Activated CD8-positive, alpha-beta memory T cell treated with anti-CD3 and anti-CD28 coated beads for 4 hours (primary cell): Measurements from ENCODE around the gene RPP38.

Experiments
- DNase-seq, 2 donors: peaks; one replicate each; pipeline ENCODE4 v3.0.0-alpha.2; 2020; ENCODE audit warnings: low read depth in 2 of 2

Gene RPP38

GRCh38 chr10:15112657-15113056 is 15.5 kb downstream of the RPP38 start:
- DNase-seq, result no peak

DNA sequence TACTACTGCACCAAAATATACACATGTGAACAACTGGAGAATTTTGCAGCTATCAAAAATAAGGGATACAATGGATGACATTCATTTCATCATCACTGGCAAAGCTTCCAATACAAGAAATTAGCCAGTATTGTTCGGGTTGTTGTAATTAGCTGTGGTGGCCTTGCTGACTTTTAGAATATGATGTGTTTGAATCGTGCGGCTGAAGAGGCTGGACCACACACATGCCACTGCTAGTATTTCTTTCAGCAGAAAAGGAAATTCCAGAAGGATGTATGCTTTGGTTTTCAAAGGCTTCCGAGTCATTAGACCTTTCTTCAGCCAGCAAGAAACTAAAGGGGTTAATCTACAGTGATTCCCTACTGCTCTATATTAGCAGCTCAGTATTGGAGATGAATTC is 16.6 kb downstream of the RPP38 start:
- no peak for DNase-seq

DNA sequence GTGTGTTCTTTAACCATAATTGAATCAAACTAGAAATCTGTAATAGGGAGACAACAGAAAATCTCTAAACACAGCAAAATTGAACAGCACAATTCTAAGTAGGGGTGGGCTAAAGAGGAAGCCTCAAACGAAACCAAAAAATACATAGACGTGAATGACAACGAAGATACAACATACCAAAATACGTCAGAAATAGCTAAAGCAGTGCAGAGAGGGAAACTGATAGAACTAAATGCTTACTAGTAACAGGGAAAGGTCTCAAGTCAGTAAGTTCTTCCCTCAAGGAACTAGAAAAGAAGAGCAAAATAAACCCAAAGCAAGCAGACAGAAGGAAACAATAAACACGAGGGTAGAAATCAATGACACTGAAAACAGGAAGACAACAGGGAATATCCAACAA is 19.1 kb downstream of the RPP38 start:
- no peak for DNase-seq

GRCh38 chr10:15118615-15119014 is 21.5 kb downstream of the RPP38 start:
- no peak for DNase-seq

GRCh38 chr10:15120523-15120922 is 23.4 kb downstream of the RPP38 start:
- no peak for DNase-seq

DNA sequence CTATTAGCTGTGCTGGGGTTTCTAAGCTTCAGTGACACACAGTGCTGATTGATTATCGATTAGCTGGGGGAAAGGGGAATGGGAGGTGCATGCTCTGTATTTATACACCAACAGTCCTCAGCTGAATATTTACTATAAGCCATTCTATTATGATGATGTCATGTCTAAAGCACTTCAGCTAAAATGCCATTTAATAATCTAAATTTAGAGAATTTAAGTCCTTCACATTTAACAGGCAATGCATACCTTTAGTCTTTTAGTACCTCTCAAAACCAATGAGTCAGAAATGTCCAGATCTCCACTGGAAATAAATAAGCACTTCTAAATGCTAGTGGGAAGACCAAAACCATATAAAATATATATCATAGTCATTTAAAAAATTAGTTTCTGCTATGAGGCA is 24.6 kb downstream of the RPP38 start:
- DNase-seq, result no peak

DNA sequence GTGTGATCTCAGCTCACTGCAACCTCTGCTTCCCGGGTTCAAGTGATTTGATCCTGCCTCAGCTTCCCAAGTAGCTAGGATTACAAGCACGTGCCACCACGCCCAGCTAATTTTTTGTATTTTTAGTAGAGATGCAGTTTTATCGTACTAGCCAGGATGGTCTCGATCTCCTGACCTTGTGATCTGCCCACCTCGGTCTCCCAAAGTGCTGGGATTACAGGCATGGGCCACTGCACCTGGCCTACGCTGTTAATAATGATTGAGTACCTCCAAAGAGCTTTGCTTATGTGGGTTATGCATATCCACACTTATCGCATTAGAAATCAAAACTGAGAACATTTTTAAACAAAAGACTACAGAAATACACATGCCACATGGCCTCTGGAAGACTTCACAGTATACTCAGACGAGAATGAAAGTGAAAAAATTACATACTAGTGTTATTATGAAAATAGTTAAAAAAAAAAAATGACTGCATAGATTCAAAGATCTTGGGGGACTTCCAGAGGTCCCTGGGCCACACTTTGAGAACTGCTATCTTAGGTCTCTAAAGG is 25.4 kb downstream of the RPP38 start:
- no peak for DNase-seq

GRCh38 chr10:15123749-15124184 is 26.6 kb downstream of the RPP38 start:
- DNase-seq, result no peak

DNA sequence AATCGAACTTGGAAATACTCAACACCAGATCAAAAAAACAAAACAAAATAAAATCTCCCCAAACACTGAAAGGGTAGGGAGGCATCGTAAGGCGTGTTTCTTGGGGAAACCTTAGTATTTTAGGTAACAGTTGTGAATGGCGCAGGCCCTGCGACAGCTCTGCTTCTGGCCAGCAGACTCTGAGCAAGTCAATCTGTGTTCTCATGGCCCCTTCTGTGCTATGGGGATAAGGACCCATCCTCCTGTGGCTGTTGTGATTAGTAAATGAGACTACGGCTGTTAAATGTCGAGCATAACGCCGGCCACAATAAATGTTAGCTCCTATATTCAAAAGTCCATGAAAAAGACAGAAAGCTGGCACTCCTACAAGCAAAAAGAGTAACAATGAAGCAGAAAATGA is 27.0 kb downstream of the RPP38 start:
- no peak for DNase-seq

DNA sequence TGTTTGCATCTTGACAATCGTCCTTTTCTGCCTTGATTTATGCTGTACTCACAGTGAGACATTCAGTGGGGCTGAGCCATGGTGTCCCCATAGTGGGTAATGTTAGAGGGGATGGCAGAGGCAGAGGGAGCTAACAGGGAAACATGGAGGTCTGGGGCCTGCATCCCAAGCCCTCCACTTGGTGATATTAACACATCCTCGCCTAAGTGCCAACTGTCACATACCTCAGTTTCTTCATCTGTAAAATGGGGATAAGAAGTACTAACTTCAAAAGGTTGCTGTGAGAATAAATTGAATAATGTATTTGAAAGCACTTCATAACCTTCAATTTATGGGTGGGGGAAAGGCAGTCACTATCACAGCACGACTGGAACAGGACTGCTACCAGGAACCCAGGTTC is 27.8 kb downstream of the RPP38 start:
- DNase-seq, result no peak

GRCh38 chr10:15131330-15131729 is 34.2 kb downstream of the RPP38 start:
- DNase-seq, result no peak

DNA sequence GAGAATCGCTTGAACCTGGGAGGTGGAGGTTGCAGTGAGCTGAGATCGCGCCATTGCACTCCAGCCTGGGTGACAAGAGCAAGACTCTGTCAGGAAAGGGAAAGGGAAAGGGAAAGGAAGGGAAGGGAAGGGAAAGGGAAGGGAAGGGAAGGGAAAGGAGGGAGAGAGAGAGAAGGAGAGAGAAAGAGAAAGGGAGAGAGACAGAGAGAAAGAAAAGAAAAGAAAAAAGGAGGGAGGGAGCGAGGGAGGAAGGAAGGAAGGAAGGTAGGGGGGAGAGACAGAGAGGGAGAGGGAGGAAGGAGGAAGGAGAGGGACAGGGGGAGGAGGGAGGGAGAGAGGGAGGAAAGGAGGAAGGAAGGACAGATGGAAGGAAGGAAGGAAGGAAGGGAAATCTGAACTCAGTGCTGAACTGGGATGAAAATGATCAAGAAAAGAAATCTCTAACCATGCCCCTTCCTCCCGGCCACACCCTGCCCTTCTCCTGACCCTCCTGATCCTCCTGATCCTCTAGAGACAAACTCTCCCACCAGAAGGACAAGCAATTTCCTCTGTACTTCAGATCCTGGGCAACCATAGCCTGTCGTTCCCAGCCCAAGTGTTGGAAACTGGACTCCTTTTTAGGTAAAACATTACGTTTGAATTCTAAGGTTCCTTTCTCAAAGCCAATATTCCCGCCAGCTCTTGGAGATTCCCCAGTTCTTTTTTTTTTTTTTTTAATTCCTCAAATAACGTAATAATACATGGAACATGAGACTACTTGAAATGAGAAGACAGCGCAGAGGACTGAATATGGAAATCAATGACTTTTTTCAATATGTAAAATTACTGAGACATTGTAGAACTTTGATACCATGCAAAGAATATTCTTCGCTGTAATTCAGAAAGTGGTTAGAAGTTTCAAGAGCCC is 39.2 kb downstream of the RPP38 start:
- DNase-seq, result no peak

DNA sequence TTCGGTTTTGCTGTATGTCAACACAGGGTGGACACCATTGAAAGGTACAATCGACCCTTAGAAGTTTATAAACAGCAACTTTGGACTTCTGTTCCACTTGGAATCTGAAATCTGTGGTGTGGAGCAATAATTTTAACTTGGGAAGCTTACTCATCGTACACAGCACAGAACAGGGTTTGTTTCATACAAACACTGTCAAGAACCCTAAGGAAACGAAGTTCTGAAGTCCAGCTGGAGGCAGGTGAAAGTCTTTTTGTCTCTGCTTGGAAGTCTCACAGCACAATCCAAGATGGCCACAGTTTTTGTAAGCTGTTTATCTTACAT is 39.8 kb downstream of the RPP38 start:
- DNase-seq, result no peak

DNA sequence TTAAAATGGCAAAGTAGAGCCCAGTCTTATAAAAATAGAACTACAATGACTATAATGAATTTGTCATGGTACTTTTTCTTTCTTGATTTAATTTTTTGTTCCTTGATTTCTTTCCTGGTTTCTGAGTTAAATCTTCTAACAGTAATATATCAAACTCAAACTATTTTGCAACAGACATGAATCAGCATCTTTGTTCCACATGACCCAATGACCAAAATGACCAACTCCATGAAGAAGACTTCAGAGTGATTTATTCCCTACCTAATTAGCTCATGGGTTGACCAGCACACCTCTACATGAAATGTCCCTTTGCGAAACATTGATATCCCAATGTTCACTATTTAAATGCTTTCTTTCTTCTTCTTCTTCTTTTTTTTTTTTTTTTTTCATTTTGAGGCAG is 40.5 kb downstream of the RPP38 start:
- no peak for DNase-seq

- DNase-seq, result no peak
Observed at GRCh38 chr10:15140698-15141097, 43.5 kb downstream of the RPP38 start.

DNA sequence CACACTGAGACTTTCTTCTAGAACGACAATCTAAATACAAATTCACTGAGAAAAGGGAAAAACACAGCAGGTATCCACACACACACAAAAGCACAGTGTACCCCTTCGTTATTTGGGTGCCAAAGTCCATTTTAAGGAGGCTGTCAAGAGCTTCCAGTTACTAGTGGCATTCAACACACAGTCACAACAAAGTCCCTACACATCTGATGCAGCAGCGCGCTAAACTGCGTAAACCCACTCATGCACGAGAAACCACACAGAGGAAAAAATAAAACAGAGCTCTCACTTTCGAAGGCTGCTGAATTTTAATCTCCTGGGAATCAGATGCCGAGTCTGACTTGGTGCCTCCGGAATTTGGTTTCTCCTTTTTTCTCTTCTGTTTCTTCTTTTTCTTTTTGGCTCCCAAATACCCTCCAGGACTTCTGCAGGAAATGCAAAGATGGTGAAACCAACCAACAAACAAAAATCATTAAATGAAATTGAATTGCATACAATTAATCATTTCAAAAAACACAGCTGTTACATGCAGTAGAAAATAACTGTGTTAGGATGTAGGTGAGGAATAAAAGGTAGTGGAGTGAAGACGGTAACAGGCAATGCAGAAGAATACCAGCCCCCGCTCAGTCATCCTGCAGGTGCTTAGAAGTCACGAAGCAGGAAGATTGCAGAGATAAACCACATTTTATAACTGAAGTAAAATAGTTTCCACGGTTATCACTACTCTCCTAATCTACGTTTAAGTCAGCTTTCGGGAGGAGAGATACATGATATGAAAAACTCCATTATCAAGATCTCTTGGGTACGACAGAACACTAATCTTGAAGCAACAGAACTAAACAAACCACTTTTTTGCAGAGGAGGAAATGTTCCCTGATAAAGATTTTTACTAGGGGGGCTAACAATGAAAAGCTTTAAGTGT is 44.2 kb downstream of the RPP38 start:
- DNase-seq, result no peak

DNA sequence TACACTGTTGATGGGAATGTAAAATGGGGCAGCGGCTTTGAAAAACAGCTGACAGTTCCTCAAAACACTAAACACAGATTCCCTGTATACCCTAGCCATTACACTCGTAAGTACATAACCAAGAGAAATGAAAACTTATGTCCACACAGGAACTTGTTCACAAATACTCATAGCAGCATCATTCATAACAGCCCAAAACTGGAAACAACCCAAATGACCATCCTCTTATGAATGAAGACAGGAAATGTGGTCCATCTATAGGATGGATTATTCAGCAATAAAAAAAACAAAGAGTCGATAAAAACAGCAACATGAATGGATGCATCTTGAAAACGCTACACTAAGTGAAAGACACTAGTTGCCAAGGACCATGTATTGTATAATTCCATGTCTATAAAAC is 47.6 kb downstream of the RPP38 start:
- no peak for DNase-seq

- DNase-seq, result no peak
Observed at GRCh38 chr10:15146366-15146765, 49.2 kb downstream of the RPP38 start.

DNA sequence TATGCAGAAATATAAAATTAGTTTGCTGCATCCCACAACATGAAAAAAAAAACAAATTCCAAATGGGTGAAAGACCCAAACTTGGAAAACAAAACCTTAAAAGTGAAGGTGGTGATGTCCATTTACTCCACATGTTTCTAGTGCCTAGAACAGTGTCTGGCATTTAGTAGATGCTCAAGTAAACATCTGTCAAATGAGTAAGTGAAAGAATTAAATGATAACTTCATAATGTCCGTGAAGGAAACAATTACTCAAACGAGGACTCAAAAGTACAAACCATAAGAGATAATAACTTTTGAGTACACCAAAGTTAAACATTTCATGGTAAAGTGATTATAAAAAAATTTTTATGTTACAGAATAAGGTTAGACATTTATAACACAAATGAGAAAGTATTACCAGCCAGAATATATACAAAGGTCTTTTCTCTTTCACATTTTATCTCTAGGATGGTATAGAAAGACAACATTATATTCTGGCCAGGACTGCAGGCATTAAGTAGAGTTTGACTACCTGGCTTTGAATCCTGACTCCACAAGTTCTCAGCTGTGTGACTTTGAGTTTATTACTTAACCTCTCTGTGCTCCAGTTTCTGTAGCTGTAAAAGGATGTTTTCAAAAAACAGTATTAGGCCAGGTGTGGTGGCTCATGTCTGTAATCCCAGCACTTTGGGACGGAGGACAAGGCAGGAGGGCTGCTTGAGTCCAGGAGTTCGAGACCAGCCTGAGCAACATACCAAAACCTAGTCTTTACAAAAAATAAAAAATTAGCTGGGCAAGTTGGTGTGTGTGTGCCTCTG is 50.6 kb downstream of the RPP38 start:
- DNase-seq, result no peak

- no peak for DNase-seq
Observed at GRCh38 chr10:15149042-15149771, 52.1 kb downstream of the RPP38 start.

- no peak for DNase-seq
Observed at GRCh38 chr10:15150563-15150962, 53.4 kb downstream of the RPP38 start.
